Neural crest cell (in vitro differentiated cells): Measurements from ENCODE around the gene MARCHF7. TPM values are rescaled to one million over a fixed set of nuclear protein-coding genes. Genes with fewer than 3 reads are reported as not detected.
"Not testable (repeated sequence)": the region's sequence is repeated elsewhere in the genome, so short reads cannot be mapped to it uniquely, and the experiment has no call there.

ENCODE experiments used
- DNase-seq: peaks from one replicate; pipeline ENCODE4 v3.0.0; 2021; ENCODE audit warnings: low read depth, mixed read lengths, low spot score
- H3K27ac Mint-ChIP-seq: one replicate; pipeline ENCODE4 v1.8.0; 2021; ENCODE audit warnings: mild to moderate bottlenecking, mixed read lengths; ENCODE audit not compliant: unreplicated experiment
- H3K27me3 Mint-ChIP-seq: 2 replicates; pipeline ENCODE4 v1.8.0; 2021; ENCODE audit warnings: low read depth, mild to moderate bottlenecking, mixed read lengths
- H3K36me3 Mint-ChIP-seq: 2 replicates; pipeline ENCODE4 v1.8.0; 2021; ENCODE audit warnings: low read depth, mild to moderate bottlenecking, mixed read lengths
- H3K4me1 Mint-ChIP-seq: 2 replicates; pipeline ENCODE4 v1.8.0; 2021; ENCODE audit warnings: mixed read lengths
- H3K4me3 Mint-ChIP-seq: one replicate; pipeline ENCODE4 v1.8.0; 2021; ENCODE audit warnings: mild to moderate bottlenecking, mixed read lengths
- H3K9me3 Mint-ChIP-seq: 2 replicates; pipeline ENCODE4 v1.8.0; 2021; ENCODE audit warnings: mixed read lengths
- CTCF ChIP-seq: fragments of 200-600 bp; sonication (generic); conservative IDR thresholded peaks from 2 replicates; pipeline ENCODE4 v1.5.0; 2021; ENCODE audit warnings: antibody characterized with exemption, mild to moderate bottlenecking
- total RNA-seq: library from RNA; stranded (reverse); gene quantifications from 2 replicates; pipeline ENCODE4 v1.2.1, GENCODE V29; 2021

The MARCHF7 gene
- total RNA-seq, 1 donor from 2014 or later = 89.9 TPM

GRCh38 chr2:159737917-159738296 lies 25.6 kb downstream of the MARCHF7 start:
- no peak for DNase-seq
- H3K36me3 Mint-ChIP-seq = peaks cover 20% of the 10 kb centered on the region
- peak overlapping the region; percentile 67 for H3K27ac Mint-ChIP-seq
- TF ChIP-seq CTCF = no peak
- no peaks in the 10 kb centered on the region for H3K9me3 Mint-ChIP-seq
- no peaks in the 10 kb centered on the region for H3K27me3 Mint-ChIP-seq
- no peaks in the 10 kb centered on the region for H3K4me1 Mint-ChIP-seq
- H3K4me3 Mint-ChIP-seq = no peak overlapping the region

- no peaks in the 10 kb centered on the region for H3K27me3 Mint-ChIP-seq
- no peaks in the 10 kb centered on the region for H3K9me3 Mint-ChIP-seq
- no peak for DNase-seq
- H3K4me3 Mint-ChIP-seq = no peak overlapping the region
- no peaks in the 10 kb centered on the region for H3K4me1 Mint-ChIP-seq
- H3K36me3 Mint-ChIP-seq = peaks cover 23% of the 10 kb centered on the region
- H3K27ac Mint-ChIP-seq = peak overlapping the region; percentile 67
- no peak for TF ChIP-seq CTCF
These were observed 26.4 kb downstream of the MARCHF7 start for GRCh38 chr2:159738509-159739390.

- no peak for TF ChIP-seq CTCF
- Mint-ChIP-seq H3K27ac (no peak overlapping the region), H3K27me3 (no peaks in the 10 kb centered on the region), H3K4me3 (no peak overlapping the region), H3K4me1 (peaks cover 5% of the 10 kb centered on the region), H3K36me3 (peaks cover 31% of the 10 kb centered on the region), H3K9me3 (no peaks in the 10 kb centered on the region)
- DNase-seq = no peak
These were observed 30.5 kb downstream of the MARCHF7 start for GRCh38 chr2:159742846-159743245.

GRCh38 chr2:159744363-159744762 lies 32.1 kb downstream of the MARCHF7 start:
- Mint-ChIP-seq H3K36me3 (peaks cover 38% of the 10 kb centered on the region), H3K27me3 (no peaks in the 10 kb centered on the region), H3K9me3 (no peaks in the 10 kb centered on the region), H3K4me1 (peaks cover 5% of the 10 kb centered on the region), H3K4me3 (no peak overlapping the region), H3K27ac (no peak overlapping the region)
- TF ChIP-seq CTCF = no peak
- DNase-seq = no peak

- H3K27me3 Mint-ChIP-seq, H3K4me3 Mint-ChIP-seq, H3K27ac Mint-ChIP-seq, H3K4me1 Mint-ChIP-seq, H3K9me3 Mint-ChIP-seq, DNase-seq: not testable (repeated sequence)
- H3K36me3 Mint-ChIP-seq = peaks cover 37% of the 10 kb centered on the region
These were observed 32.9 kb downstream of the MARCHF7 start for GRCh38 chr2:159745237-159745636.

- DNase-seq = no peak
- H3K27me3 Mint-ChIP-seq = no peaks in the 10 kb centered on the region
- H3K4me1 Mint-ChIP-seq = peaks cover 5% of the 10 kb centered on the region
- no peaks in the 10 kb centered on the region for H3K9me3 Mint-ChIP-seq
- H3K27ac Mint-ChIP-seq = no peak overlapping the region
- H3K36me3 Mint-ChIP-seq = peaks cover 45% of the 10 kb centered on the region
- H3K4me3 Mint-ChIP-seq = no peak overlapping the region
- TF ChIP-seq CTCF = no peak
These were observed 35.8 kb downstream of the MARCHF7 start for GRCh38 chr2:159748089-159748488.
